GM19351 (cell line): ENCODE data around the gene CFAP119.

Experiments
- ATAC-seq: cut with Tn5 transposase; IDR thresholded peaks from one replicate; pipeline ENCODE4 v1.9.1; 2021; ENCODE audit warnings: mild to moderate bottlenecking, moderate library complexity; ENCODE audit not compliant: unreplicated experiment

Gene CFAP119

DNA sequence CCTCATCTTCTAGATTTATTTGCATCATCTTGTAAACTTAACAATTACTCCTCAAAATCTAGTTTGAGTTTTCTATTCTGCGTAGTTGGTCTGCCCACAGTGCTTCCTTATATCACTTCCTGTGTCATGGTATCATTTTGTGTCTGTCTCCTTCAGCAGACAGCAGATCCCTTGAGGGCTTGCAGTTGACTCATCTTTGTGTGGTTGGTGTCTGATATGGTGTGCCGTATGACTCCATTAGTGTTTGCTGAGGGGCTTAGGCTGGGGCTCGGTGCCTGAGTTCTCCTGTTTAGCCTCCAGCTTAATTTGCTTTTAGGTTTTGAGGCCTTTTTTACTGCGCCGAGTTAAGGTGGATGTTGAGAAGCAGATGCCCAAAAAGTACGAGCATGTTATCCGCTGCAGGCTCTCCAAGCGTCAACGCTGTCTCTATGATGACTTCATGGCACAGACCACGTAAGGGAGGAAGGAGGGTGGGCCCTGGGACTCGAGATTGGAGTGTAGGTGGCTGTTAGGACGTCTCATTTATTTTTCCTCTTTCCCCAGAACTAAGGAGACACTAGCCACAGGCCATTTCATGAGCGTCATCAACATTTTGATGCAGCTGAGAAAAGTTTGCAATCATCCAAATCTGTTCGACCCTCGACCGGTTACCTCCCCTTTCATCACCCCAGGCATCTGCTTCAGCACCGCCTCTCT, 46.0 kb downstream of the CFAP119 start:
- ATAC-seq: no peak

DNA sequence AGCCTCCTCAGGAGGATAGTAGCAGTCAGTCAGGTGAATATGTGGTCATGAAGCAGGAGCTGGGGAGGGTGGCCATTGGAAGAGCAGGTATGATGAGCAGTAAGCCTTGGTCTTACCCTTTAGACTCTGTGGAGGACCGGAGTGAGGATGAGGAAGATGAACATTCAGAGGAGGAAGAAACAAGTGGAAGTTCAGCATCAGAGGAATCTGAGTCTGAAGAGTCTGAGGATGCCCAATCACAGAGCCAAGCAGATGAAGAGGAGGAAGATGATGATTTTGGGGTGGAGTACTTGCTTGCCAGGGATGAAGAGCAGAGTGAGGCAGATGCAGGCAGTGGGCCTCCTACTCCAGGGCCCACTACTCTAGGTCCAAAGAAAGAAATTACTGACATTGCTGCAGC, 50.1 kb downstream of the CFAP119 start:
- no peak for ATAC-seq

DNA sequence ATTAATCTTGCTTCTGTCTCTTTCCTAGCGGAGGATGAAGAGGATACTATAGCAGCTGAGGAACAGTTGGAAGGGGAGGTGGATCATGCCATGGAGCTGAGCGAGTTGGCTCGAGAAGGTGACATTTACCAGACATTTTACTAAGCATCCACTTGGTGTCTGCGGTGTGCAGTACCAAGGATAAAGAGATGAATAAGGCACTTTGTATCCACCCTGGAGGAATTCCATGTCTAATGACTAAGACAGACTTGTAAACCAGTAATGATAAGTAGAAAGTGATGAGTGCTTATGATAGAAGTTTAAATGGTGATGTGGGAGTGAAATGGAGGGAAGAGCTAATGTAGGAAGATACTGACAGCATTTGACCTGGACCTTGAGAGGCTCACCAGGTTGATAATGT, 50.9 kb downstream of the CFAP119 start:
- ATAC-seq: no peak
